Ovary (tissue), 9 donors: ENCODE data around the gene FGFBP2. TPM values are rescaled to one million over a fixed set of nuclear protein-coding genes. Genes with fewer than 3 reads are reported as not detected.

ENCODE experiments used
- DNase-seq, 5 donors: peaks; one replicate each; pipeline ENCODE4 v3.0.0-alpha.2; 2019 to 2020
- H3K27ac ChIP-seq, 2 donors: fragments of 200-600 bp; one replicate each; pipeline versions ENCODE4 v1.5.1 to v1.8.0; 2019 to 2022
- H3K27me3 ChIP-seq: fragments of 200-600 bp; one replicate; pipeline ENCODE4 v1.8.0; 2022
- H3K36me3 ChIP-seq: fragments of 200-600 bp; sonication (generic); one replicate; pipeline ENCODE4 v1.5.1; 2019
- H3K4me1 ChIP-seq: one replicate; pipeline ENCODE4 v1.8.1; 2013; ENCODE audit warnings: mild to moderate bottlenecking, moderate library complexity; ENCODE audit not compliant: insufficient read depth
- H3K4me3 ChIP-seq: fragments of 200-600 bp; sonication (generic); one replicate; pipeline ENCODE4 v1.5.1; 2017
- H3K9me3 ChIP-seq, 2 donors: fragments of 200-600 bp in 1 of 2; sonication (generic) in 1 of 2; one replicate each; pipeline versions ENCODE4 v1.5.1 to v1.8.1; 2013 to 2019; ENCODE audit warnings: mild to moderate bottlenecking in 1 of 2, moderate library complexity in 1 of 2
- EP300 ChIP-seq: sonication (generic); formaldehyde crosslinking; IDR thresholded peaks from one replicate; pipeline ENCODE4 v1.6.1; 2017; ENCODE audit warnings: antibody characterized with exemption
- POLR2A ChIP-seq: fragments of 450-650 bp; IDR thresholded peaks from one replicate; pipeline ENCODE4 v1.6.1; 2017; ENCODE audit warnings: antibody characterized with exemption, mild to moderate bottlenecking, moderate library complexity
- WGBS, 3 donors: extraction: QIAGEN DNeasy Blood & Tissue Kit in 1 of 3; methylation state at CpG; one replicate each; pipeline versions ENCODE4 v1.1.5 to v1.1.7; 2013 to 2017; 5-methylcytosine and 5-hydroxymethylcytosine counted together
- intact Hi-C, 4 donors: fragments of 100-400 bp; cut with DNase I; formaldehyde crosslinking; loops; one replicate each; pipeline versions ENCODE4 v1.11.0 to v1.15.1; 2022 to 2023
- polyA plus RNA-seq, 2 donors: library from polyadenylated mRNA; stranded (reverse); fragments of 200-250 nt in 1 of 2; fragments of 350-450 nt in 1 of 2; fragmentation: Illumina TruSeq in 1 of 2; extraction: RNeasy Lipid Tissue Mini Kit (QIAGEN cat#74804) in 1 of 2; gene quantifications; one replicate each; pipeline ENCODE4 v1.2.3, GENCODE V29; 2013 to 2014
- total RNA-seq, 7 donors: library from RNA; depleted of rRNA in 2 of 7; stranded (reverse); fragments of >200 nt in 2 of 7; fragmentation: NEBNext Ultra II Directional in 3 of 7; extraction: Animal tissue kit (Norgen Biotek cat#: 25700) in 3 of 7; gene quantifications; one replicate each; pipeline versions ENCODE4 v1.1.0 to v1.2.4, GENCODE V29; 2016 to 2023
- TF ChIP-seq, protein P1 (sequence below), 3 donors: fragments of 450-650 bp in 2 of 3; fragments of 200-600 bp in 1 of 3; IDR thresholded peaks; one replicate each; pipeline versions ENCODE4 v1.5.1 to v1.8.0; 2016 to 2022; ENCODE audit warnings: antibody characterized with exemption in 3 of 3, mild to moderate bottlenecking in 1 of 3
- donor health status: DM: no; HTN: no; CAD: no; lungs with moderate emphysema.
- donor health status: DM: no; HTN: no; CAD: no.
- donor health status: Bipolar disorder and iron deficiency.
- donor health status: DM: yes; HTN: yes; CAD: no.
- donor health status: DM: no; HTN: no; CAD: no.
- donor health status: DM: yes; HTN: yes; CAD: no.

The FGFBP2 gene
- total and polyA plus RNA-seq, 9 donors: 0.20 to 2.2 (median 1.0) TPM; not detected in 3

DNA sequence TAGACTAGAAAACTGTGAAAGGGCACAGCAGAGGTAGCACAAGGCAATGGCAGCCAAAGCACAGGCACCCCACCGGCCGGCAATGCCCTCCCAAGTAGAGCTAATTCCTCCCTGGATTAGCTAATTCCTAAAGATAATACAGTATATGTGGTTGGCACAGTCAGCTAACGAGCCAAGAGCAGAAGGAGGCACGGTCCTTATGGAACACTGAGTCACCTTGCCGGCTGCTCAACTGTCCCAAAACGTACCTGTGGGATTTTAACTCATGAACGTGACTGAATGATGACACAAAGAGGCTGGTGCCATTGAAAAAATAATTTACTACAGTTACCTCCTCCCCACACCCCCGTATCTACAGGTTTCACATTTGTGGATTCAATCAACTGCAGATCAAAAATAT, 15.3 kb downstream of the FGFBP2 start:
- no peaks in the 10 kb centered on the region for H3K4me1 ChIP-seq
- intact Hi-C loops: no loop called here
- no peak overlapping the region for H3K27ac ChIP-seq
- no peak overlapping the region for H3K4me3 ChIP-seq
- WGBS, 3 donors: 81 to 92% (median 87%) methylated on average over 8 of the region's 8 CpGs
- DNase-seq: no peak
- TF ChIP-seq EP300: no peak
- TF ChIP-seq POLR2A: no peak
- TF ChIP-seq, protein P1, sequence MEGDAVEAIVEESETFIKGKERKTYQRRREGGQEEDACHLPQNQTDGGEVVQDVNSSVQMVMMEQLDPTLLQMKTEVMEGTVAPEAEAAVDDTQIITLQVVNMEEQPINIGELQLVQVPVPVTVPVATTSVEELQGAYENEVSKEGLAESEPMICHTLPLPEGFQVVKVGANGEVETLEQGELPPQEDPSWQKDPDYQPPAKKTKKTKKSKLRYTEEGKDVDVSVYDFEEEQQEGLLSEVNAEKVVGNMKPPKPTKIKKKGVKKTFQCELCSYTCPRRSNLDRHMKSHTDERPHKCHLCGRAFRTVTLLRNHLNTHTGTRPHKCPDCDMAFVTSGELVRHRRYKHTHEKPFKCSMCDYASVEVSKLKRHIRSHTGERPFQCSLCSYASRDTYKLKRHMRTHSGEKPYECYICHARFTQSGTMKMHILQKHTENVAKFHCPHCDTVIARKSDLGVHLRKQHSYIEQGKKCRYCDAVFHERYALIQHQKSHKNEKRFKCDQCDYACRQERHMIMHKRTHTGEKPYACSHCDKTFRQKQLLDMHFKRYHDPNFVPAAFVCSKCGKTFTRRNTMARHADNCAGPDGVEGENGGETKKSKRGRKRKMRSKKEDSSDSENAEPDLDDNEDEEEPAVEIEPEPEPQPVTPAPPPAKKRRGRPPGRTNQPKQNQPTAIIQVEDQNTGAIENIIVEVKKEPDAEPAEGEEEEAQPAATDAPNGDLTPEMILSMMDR (IDR thresholded peaks at IDR 0.05): no peak
- H3K27me3 ChIP-seq: no peaks in the 10 kb centered on the region
- no peaks in the 10 kb centered on the region for H3K36me3 ChIP-seq
- H3K9me3 ChIP-seq: no peaks in the 10 kb centered on the region

DNA sequence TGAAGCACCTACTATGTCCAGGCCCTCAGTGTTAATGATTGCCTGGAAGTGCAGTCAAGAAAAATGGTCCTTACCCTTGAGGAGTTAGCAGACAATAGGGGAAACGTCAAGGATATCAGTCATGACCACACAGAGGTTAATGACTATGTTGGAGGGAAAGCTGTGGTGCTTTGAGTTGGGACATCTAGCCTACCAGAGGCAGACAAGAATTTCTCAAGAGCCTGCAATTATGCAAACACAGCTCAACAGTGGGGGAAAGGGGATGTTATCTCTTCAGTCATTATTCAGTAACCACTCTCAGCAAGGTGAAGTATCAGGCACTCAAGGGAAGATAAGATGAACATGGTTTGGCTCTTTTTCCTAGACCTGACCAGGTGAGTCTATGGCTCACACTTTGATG, 17.5 kb downstream of the FGFBP2 start:
- Histone ChIP-seq H3K27ac (no peak overlapping the region), H3K9me3 (no peaks in the 10 kb centered on the region), H3K27me3 (no peaks in the 10 kb centered on the region), H3K36me3 (no peaks in the 10 kb centered on the region), H3K4me1 (no peaks in the 10 kb centered on the region), H3K4me3 (no peak overlapping the region)
- TF ChIP-seq POLR2A (no peak), EP300 (no peak)
- TF ChIP-seq, protein P1 (IDR thresholded peaks at IDR 0.05): no peak
- intact Hi-C loops: no loop called here
- no peak for DNase-seq
- WGBS, 3 donors: 66 to 70% (median 70%) methylated on average over 1 of the region's 1 CpG

DNA sequence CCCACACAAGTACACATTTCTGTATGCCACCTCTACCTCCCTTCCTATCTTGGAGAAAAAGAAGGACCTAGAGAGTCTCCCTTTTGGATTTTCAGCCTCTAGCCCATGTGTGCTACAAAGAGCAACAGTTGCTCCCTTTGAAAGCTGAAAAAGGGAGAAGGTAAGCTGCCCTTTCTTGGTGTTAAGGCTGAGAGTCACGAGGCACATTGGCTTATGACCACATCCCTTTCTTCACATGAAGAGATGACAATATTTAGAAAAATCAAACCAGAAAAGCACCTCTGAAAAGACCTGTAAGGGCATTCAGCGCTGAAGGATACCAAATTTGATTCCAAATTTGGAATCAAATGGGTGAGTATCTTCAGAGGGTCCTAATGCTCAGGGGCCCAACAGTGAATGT, 18.1 kb downstream of the FGFBP2 start:
- Histone ChIP-seq H3K4me1 (no peaks in the 10 kb centered on the region), H3K27ac (no peak overlapping the region), H3K4me3 (no peak overlapping the region), H3K9me3 (no peaks in the 10 kb centered on the region), H3K27me3 (no peaks in the 10 kb centered on the region), H3K36me3 (no peaks in the 10 kb centered on the region)
- no peak for TF ChIP-seq EP300
- TF ChIP-seq POLR2A: no peak
- TF ChIP-seq, protein P1 (IDR thresholded peaks at IDR 0.05): no peak
- no peak for DNase-seq
- intact Hi-C loops: no loop called here
- 85 to 91% (median 87%) methylated on average over 2 of the region's 2 CpGs for WGBS, 3 donors

DNA sequence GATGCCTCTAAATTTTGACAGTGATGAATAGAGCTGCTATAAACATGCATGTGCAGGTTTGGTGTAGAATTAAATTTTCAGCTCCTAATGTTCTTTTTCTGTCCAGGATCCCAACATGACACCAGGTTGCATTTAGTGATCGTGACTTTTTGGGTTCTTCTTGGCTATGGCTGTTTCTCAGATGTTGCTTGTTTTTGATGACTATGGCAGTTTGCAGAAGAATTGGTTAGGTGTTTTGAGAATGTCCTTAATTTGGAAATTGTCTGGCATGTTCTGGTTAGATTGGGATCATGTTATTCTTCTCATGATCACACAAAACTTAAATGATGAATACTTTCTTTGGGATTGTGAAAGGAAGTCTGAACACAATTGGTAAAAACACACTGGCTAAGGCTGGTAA, 20.7 kb downstream of the FGFBP2 start:
- Histone ChIP-seq H3K9me3 (no peaks in the 10 kb centered on the region), H3K4me1 (no peaks in the 10 kb centered on the region), H3K4me3 (no peak overlapping the region), H3K27me3 (no peaks in the 10 kb centered on the region), H3K27ac (no peak overlapping the region), H3K36me3 (no peaks in the 10 kb centered on the region)
- 86 to 97% (median 89%) methylated on average over 1 of the region's 1 CpG for WGBS, 3 donors
- intact Hi-C loops: no loop called here
- TF ChIP-seq EP300 (no peak), POLR2A (no peak)
- TF ChIP-seq, protein P1 (IDR thresholded peaks at IDR 0.05): no peak
- no peak for DNase-seq

DNA sequence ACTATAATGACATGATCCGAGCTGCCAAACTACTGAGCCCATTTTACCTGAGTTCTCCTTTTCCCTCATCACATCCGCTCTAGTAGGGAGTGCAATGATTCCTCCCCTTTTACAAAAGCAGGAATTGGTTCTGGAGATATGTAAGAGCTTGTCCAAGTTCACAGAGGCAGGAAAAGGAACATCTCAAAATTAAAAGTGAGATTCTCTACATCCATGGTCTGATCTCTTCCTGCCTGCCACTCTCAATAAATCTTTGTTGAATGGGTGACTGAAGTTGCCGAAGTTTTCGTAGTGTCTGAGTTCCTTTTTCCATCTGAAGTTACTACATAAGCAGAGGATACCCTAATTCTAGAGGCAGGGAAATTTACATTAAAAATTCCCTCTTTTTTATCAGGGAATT, 24.3 kb downstream of the FGFBP2 start, which contains the start of gene FGFBP1:
Gene FGFBP1, minus strand, starts transcription at position 101 of the 400 bp plus-strand sequence. CDS start 2,108 bp downstream, outside the sequence.
- no peak for DNase-seq
- Histone ChIP-seq H3K4me3 (no peak within 1 kb of the TSS), H3K36me3 (no peaks in the 10 kb centered on the region), H3K27ac (no peak within 1 kb of the TSS), H3K4me1 (no peaks in the 10 kb centered on the region), H3K27me3 (no peaks in the 10 kb centered on the region), H3K9me3 (no peaks in the 10 kb centered on the region)
- intact Hi-C loops: no loop called here
- 67 to 84% (median 73%) methylated on average over 4 of the region's 4 CpGs for WGBS, 3 donors
- TF ChIP-seq POLR2A: no peak
- no peak for TF ChIP-seq EP300
- TF ChIP-seq, protein P1 (IDR thresholded peaks at IDR 0.05): no peak
